ENCODE data around the gene HBG1.

The HBG1 gene

GRCh38 chr11:5224538-5225479, 24.8 kb downstream of the HBG1 start:
- no peak for FAIRE-seq

GRCh38 chr11:5223686-5224085, 26.0 kb downstream of the HBG1 start:
- no peak for FAIRE-seq

GRCh38 chr11:5223146-5223545, 26.5 kb downstream of the HBG1 start:
- no peak for FAIRE-seq

GRCh38 chr11:5210376-5210885, 39.2 kb downstream of the HBG1 start:
- FAIRE-seq: no peak

- peak; percentile 44 for FAIRE-seq
Measured at GRCh38 chr11:5204787-5205186, 44.9 kb downstream of the HBG1 start.

- FAIRE-seq: no peak
Measured at GRCh38 chr11:5203366-5203765, 46.3 kb downstream of the HBG1 start.

GRCh38 chr11:5200582-5200981, 49.1 kb downstream of the HBG1 start, which contains the start of gene OR51V1:
Gene OR51V1, minus strand, starts transcription at chr11:5200682. Its CDS starts 0 bp downstream, at chr11:5200682.
- FAIRE-seq: no peak

GRCh38 chr11:5198285-5198684, 51.4 kb downstream of the HBG1 start:
- FAIRE-seq: no peak

Measured in A204.1 (cell line).